Prostate gland (tissue), 2 donors: ENCODE data around the gene CHAF1A. TPM values are rescaled to one million over a fixed set of nuclear protein-coding genes. Genes with fewer than 3 reads are reported as not detected.

ENCODE experiments used
- DNase-seq: peaks from one replicate; pipeline ENCODE4 v3.0.0-alpha.2; 2019; ENCODE audit warnings: low spot score
- H3K27ac ChIP-seq, 2 donors: fragments of 200-600 bp; sonication (generic); 2 replicates each; pipeline ENCODE4 v1.5.1; 2017 to 2019
- H3K27me3 ChIP-seq: fragments of 200-600 bp; sonication (generic); replicated peaks from 2 replicates; pipeline ENCODE4 v1.5.1; 2019; ENCODE audit not compliant: insufficient read depth
- H3K36me3 ChIP-seq, 2 donors: fragments of 200-600 bp; sonication (generic); 1 replicate in 1 of 2; 2 replicates in 1 of 2; pipeline versions ENCODE4 v1.5.1 to v1.8.1; 2017 to 2019
- H3K4me1 ChIP-seq: fragments of 200-600 bp; sonication (generic); replicated peaks from 2 replicates; pipeline ENCODE4 v1.5.1; 2019
- H3K4me3 ChIP-seq, 2 donors: fragments of 200-600 bp; sonication (generic); 2 replicates each; pipeline ENCODE4 v1.5.1; 2017 to 2019
- H3K9me3 ChIP-seq: fragments of 200-600 bp; sonication (generic); 2 replicates; pipeline ENCODE4 v1.5.1; 2017
- POLR2A ChIP-seq: fragments of 450-650 bp; IDR thresholded peaks from one replicate; pipeline ENCODE4 v1.6.1; 2016; ENCODE audit warnings: antibody characterized with exemption, mild to moderate bottlenecking
- POLR2AphosphoS5 ChIP-seq: sonication (generic); formaldehyde crosslinking; IDR thresholded peaks from one replicate; pipeline ENCODE4 v1.6.1; 2017; ENCODE audit warnings: antibody characterized with exemption
- WGBS: methylation state at CpG from one replicate; pipeline ENCODE4 v1.1.5; 2018; 5-methylcytosine and 5-hydroxymethylcytosine counted together
- intact Hi-C: fragments of 100-400 bp; cut with DNase I; formaldehyde crosslinking; loops from one replicate; pipeline ENCODE4 v1.14.2; 2022
- total RNA-seq, 2 donors: library from RNA; depleted of rRNA; stranded (reverse); fragments of >200 nt; gene quantifications; one replicate each; pipeline ENCODE4 v1.1.0, GENCODE V29; 2016
- TF ChIP-seq, protein P1 (sequence below), 4 experiments: fragments of 200-600 bp in 2 of 4; fragments of 450-650 bp in 2 of 4; sonication (generic) in 2 of 4; IDR thresholded peaks; 1 replicate in 3 of 4; 2 replicates in 1 of 4; pipeline ENCODE4 v1.5.1; 2016 to 2019; ENCODE audit warnings: antibody characterized with exemption in 4 of 4, mild to moderate bottlenecking in 2 of 4, moderate library complexity in 2 of 4

The CHAF1A gene
- total RNA-seq, 2 donors from 2014 or later = 13.0 to 18.1 TPM

DNA sequence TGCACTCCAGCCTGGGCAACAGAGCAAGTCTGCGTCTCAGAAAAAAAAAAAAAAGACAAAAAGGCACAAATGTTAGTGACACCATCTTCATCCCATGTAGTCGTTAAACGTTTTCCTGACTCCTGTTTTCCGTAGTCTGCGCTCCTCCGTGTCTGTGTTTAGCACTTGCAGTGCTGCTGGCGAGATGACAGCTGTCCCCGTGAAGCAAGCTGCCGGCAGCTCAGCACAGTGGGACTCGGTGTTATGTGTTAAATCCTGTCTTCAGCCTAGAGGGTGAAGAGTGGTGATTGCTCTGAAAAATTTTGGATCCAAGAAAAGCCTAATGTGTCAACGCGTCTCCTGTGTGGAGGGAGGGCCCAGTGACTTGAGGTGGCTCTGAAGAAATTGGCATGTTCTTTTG is 36.8 kb downstream of the CHAF1A start:
- intact Hi-C loops = no loop called here
- Histone ChIP-seq H3K36me3 (no peaks in the 10 kb centered on the region), H3K27ac (no peak overlapping the region), H3K4me1 (no peaks in the 10 kb centered on the region), H3K27me3 (no peaks in the 10 kb centered on the region), H3K4me3 (no peak overlapping the region), H3K9me3 (no peaks in the 10 kb centered on the region)
- WGBS = 80% methylated on average over 12 of the region's 12 CpGs
- TF ChIP-seq POLR2A (no peak), POLR2AphosphoS5 (no peak)
- TF ChIP-seq, protein P1, sequence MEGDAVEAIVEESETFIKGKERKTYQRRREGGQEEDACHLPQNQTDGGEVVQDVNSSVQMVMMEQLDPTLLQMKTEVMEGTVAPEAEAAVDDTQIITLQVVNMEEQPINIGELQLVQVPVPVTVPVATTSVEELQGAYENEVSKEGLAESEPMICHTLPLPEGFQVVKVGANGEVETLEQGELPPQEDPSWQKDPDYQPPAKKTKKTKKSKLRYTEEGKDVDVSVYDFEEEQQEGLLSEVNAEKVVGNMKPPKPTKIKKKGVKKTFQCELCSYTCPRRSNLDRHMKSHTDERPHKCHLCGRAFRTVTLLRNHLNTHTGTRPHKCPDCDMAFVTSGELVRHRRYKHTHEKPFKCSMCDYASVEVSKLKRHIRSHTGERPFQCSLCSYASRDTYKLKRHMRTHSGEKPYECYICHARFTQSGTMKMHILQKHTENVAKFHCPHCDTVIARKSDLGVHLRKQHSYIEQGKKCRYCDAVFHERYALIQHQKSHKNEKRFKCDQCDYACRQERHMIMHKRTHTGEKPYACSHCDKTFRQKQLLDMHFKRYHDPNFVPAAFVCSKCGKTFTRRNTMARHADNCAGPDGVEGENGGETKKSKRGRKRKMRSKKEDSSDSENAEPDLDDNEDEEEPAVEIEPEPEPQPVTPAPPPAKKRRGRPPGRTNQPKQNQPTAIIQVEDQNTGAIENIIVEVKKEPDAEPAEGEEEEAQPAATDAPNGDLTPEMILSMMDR (IDR thresholded peaks at IDR 0.05) = no peak
- DNase-seq = no peak

DNA sequence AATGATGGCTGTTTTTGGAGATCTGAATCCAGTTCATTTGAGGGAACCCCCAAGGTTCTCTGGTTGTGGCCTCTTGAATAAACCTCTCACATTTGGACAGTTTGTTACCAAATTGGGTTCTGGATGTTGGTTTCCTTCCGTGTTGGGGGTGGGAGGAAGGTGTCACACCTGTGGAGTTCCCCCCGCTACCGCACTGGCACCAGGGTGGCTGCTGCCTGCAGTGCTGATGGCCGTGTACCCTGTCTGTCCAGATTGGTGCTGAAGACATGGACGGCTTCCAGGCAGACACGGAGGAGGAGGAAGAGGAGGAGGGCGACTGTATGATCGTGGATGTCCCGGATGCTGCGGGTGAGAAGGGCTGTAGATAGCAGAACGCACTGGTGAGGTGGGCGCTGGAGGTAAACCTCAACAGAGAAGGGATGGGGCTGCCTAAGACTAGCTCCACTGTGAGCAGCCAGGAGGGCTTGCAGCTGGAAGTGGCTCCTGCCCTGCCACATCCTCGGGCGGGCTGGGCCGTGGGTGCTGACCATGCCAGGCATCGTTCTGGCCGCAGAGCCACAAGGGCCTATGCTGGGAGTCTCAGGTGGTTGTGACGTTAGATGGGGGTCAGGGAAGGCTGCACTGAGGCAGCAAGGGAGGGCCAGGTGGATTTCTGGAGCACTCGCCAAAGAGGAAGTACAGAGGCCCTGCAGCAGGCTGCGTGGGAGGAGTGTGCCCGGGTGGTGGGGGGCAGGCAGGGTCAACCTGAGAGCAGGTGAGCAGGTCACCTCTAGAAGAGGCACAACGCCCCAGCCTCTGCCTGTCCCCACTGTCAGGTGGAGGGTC is 39.8 kb downstream of the CHAF1A start:
- H3K4me3 ChIP-seq = no peak overlapping the region
- no peak overlapping the region for H3K27ac ChIP-seq
- H3K36me3 ChIP-seq = peaks cover 12 to 27% of the 10 kb centered on the region in 2 donors
- TF ChIP-seq POLR2A = no peak
- TF ChIP-seq, protein P1 (IDR thresholded peaks at IDR 0.05) = no peak
- no peaks in the 10 kb centered on the region for H3K27me3 ChIP-seq
- DNase-seq = no peak
- intact Hi-C loops = no loop called here
- H3K4me1 ChIP-seq = no peaks in the 10 kb centered on the region
- no peaks in the 10 kb centered on the region for H3K9me3 ChIP-seq
- WGBS = 66% methylated on average over 22 of the region's 22 CpGs

DNA sequence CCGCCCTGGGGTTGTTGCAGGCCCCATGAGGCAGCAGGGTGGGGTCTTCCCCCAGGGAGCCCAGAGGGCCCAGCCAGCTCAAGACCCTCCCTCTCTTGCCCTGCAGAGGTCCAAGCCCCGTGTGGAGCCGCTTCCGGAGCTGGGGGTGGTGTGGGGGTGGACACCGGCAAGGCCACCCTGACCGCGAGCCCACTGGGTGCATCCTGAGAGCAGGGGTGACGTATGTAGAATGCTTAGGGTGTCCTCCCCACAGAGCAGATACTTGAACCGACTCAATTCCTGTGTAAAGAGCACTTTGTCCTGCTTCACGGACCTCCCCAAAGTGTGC is 40.3 kb downstream of the CHAF1A start:
- no peak for DNase-seq
- TF ChIP-seq, protein P1 (IDR thresholded peaks at IDR 0.05) = no peak
- TF ChIP-seq POLR2A (no peak), POLR2AphosphoS5 (no peak)
- Histone ChIP-seq H3K9me3 (no peaks in the 10 kb centered on the region), H3K27me3 (no peaks in the 10 kb centered on the region), H3K27ac (no peak overlapping the region), H3K4me3 (no peak overlapping the region), H3K36me3 (peaks cover 18 to 32% of the 10 kb centered on the region in 2 donors), H3K4me1 (no peaks in the 10 kb centered on the region)
- intact Hi-C loops = no loop called here
- WGBS = 81% methylated on average over 10 of the region's 10 CpGs

DNA sequence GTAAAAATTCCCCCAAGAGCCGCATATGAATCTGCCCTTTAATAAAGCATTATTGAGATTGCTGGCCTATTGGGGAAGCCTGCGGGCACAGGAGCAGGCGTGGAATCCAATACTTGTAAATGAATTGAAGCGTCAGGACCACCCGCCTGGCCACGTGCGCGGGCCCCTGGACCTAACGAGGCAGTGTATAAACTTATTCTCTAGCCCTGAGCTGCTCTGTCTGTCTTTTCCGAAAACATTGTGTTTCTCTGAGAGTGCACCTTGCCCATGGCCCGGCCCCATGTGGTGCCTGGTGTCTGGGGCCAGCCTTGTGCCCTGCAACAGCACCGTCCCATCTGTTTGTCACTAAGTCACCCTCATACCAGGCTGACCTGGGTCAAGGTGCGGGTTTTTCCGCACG is 40.7 kb downstream of the CHAF1A start:
- WGBS = 91% methylated on average over 14 of the region's 15 CpGs
- TF ChIP-seq, protein P1 (IDR thresholded peaks at IDR 0.05) = no peak
- TF ChIP-seq POLR2A (no peak), POLR2AphosphoS5 (no peak)
- H3K36me3 ChIP-seq = peaks cover 20 to 36% of the 10 kb centered on the region in 2 donors

More for the DNA sequence above, 40.7 kb downstream of the CHAF1A start:
- Histone ChIP-seq H3K9me3 (no peaks in the 10 kb centered on the region), H3K4me1 (no peaks in the 10 kb centered on the region), H3K27me3 (no peaks in the 10 kb centered on the region), H3K4me3 (no peak overlapping the region), H3K27ac (no peak overlapping the region)
- intact Hi-C loops = no loop called here
- DNase-seq = no peak
